HG02884 (cell line): ENCODE data around the gene HMCN2.

Experiments
- ATAC-seq: cut with Tn5 transposase; IDR thresholded peaks from one replicate; pipeline ENCODE4 v1.9.1; 2021; ENCODE audit warnings: mild to moderate bottlenecking, moderate library complexity; ENCODE audit not compliant: unreplicated experiment

Gene HMCN2

GRCh38 chr9:130405657-130406257, 140.2 kb downstream of the HMCN2 start:
- no peak for ATAC-seq

DNA sequence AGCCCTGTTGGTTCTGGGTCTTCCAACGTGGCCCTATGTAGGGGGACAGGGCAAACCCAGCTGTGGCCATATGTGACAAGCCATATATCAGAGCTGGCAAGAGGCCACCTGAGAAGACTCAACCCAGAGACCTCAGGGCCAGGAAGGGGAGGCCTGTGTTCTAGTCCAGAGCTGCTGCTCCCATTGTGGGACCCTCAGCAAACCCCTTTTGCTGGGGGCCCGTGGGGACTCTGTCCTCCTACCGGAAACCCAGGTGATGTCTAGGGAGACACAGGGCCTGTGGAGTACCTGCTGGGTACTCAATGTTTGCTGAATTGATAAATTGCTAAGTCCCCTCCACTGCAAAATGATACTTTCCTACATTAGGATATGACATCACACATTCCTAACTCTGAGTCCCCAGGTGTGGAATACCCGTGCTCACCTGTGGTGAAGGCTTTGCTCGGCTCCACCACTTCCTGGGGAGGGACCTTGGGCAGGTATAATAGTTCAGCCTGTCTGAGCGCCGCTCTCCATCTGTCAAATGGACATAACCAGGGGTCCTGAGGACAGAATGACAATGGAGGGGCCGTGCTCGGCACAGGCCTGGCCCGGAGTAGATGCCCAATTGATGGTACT, 140.8 kb downstream of the HMCN2 start:
- no peak for ATAC-seq

DNA sequence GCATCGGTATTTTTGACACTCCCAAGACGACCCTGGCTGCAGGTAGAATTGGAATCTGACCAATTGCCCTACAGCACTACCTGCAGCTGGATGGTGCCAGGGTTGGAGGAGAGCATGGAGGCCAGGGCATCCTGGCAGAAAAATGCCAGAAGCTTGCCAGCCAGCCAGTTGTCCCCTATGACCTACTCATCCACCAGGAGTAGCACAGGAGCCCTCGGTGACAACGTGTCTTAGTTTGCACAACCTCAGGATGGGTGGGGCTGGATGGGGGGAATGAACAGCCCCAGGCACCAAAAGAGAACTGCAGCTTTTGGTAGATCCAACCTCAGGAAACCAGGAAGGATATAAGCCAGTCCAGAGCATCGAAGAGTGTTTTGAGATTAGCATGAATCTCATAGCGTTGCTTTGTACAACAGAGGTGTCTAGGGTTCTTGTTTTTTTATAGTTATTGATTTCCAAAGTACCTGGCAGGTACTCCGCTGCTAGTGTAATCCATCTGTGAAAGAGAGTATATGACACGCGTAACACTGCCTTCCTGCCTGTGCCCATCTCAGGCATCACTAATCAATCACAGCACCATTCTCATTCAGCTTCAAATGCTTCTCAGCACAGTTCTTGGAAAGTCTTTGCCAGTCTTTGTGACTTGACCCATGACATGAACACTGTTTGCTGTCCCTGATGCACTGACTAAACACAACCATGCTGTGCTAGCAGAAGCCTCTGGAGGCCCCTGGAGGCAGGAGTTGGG, 142.5 kb downstream of the HMCN2 start:
- no peak for ATAC-seq

DNA sequence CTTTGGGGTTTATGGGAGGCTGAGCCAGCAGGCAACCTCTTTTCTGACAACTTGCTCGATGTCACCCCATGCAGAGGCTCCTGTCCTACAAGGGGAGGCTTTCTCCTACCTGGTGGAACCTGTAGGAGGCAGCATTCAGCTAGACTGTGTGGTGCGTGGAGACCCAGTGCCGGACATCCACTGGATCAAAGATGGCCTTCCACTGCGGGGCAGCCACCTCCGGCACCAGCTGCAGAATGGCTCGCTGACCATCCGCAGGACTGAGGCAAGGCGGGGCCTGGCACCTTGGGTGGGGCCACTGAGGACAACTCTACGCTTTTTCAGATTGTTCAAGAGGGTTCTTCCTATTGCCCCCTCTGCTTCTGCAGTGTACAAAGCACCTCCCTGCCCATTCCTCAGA, 143.1 kb downstream of the HMCN2 start:
- no peak for ATAC-seq

DNA sequence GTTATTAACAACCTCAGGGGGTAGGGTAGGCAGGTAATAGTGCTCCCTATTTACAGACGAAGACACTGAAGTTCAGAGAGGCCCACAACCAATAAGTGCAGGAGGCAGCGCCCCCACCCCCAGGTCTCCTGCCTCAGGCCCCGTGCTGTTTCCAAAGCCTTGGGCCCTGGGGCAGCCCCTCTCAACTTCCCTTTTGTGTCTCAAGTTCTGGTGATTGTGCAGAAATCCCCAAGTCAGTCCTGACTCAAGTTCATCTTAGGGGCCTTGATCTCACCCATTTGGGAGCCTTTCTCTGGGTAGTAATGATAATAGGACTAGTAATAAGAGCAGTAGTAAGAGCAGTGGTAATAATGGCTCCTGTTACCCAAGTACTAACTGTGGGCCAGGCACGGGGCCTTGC, 143.7 kb downstream of the HMCN2 start:
- ATAC-seq = no peak

DNA sequence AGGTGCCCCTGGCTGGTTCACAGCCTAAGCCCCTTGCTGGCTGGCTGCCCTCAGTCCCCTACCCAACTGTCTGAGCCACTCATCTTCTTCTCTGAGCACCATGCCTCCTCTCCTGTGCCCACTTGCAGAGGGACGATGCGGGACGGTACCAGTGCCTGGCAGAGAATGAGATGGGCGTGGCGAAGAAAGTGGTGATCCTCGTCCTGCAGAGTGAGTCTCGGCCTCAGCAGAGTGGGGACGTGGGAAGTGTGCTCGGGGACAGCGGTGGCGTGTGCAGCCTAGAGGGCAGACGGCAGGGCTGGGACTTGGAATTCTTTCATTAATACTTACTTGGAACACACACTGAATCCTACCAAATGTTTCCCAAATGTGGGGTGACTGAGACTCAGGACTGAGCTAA, 144.9 kb downstream of the HMCN2 start:
- ATAC-seq = no peak

GRCh38 chr9:130411566-130411915, 146.0 kb downstream of the HMCN2 start:
- ATAC-seq = no peak

DNA sequence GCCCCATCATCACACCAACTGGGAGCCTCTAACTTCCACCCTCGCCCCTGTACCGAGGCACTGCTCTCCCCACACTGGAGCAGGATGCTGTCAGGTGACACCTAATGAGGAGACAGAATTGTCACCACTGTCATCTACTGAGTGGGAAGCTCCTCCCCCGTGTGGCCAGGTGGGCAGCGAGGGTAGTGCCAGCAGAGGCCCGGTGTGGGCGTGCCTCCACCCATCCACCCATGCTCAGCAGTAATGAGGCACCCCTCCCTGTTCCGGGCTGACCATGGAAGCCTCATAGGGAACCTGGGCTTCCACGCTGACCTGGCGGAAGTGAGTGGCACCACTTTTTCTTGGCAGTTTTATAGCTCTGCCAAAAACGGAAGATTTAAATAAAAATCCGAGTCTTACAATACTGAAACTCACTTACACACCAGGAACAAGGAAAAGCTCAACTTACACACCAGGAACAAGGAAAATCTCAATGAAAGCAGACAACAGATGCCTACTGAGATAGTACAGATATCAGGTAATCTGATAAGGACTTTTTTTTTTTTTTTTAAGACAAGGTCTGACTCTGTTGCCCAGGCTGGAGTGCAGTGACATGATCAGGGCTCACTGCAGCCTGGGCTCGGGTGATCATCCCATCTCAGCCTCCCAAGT, 148.6 kb downstream of the HMCN2 start:
- ATAC-seq = no peak

- no peak for ATAC-seq
Measured at GRCh38 chr9:130414910-130415746, 149.6 kb downstream of the HMCN2 start.

DNA sequence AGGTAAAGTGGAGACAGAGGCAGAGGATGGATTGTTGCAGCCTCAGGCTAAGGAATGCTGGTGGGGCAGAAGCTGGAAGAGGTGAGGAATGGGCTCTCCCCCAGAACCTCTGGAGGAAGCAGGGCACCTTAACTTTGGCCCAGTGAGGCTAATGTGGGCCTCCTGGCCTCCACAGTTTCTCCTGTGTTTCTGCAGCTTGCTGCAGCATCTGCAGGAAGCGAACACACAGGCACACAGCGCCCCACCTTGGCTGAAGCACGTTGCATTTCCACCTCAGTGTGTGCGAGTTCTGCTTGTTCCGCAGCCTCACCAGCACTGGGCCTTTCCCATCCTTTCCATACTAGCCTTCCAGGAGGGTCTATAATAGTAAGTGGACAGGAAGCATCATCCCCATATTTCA, 152.0 kb downstream of the HMCN2 start:
- no peak for ATAC-seq

DNA sequence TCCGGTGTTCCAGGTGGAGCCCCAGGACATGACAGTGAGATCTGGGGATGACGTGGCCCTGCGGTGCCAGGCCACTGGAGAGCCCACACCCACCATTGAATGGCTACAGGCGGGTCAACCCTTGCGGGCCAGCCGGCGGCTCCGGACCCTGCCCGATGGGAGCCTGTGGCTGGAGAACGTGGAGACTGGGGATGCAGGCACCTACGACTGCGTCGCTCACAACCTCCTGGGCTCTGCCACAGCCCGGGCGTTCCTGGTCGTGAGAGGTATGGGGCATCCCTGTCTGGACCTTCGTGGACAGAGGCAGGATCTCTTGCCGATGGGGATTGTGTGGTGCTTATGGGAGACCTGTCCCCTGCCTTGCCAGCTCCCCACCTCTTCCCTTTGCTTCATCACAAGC, 153.2 kb downstream of the HMCN2 start:
- ATAC-seq = no peak

GRCh38 chr9:130419521-130420035, 154.0 kb downstream of the HMCN2 start:
- ATAC-seq = no peak

DNA sequence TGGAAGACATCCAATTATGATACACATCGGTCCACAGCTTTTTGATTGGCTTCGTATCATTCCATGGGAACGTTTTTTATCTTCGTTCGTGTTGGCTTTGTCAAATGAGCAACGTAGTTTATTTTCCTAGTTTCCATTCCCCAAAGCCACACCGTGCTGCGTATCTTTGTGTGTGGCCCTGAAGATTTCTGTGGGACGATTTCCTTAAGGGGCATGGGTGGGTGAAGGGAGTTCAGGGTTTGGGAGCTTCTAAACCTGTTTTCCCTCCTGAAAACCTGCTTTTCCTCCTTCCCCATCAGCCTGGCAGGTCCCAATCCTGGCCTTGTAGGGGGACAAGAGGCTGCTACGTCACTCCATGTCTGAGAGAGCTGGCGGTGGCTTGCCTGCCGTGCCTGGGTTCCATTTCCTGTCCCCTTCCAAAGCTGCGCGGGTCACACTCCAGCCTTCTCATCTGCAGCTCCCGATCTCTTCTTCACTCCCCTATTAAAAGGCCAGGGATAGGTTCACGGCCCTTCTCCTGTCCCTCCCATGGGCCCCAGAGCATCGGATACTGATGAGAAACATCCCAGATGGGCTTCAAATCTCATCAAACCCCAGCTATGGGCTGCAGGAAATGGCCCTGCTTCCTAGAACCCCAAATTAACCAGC, 155.7 kb downstream of the HMCN2 start:
- ATAC-seq = no peak

GRCh38 chr9:130421802-130422276, 156.3 kb downstream of the HMCN2 start:
- ATAC-seq = no peak

GRCh38 chr9:130422546-130422945, 157.0 kb downstream of the HMCN2 start:
- ATAC-seq = no peak

DNA sequence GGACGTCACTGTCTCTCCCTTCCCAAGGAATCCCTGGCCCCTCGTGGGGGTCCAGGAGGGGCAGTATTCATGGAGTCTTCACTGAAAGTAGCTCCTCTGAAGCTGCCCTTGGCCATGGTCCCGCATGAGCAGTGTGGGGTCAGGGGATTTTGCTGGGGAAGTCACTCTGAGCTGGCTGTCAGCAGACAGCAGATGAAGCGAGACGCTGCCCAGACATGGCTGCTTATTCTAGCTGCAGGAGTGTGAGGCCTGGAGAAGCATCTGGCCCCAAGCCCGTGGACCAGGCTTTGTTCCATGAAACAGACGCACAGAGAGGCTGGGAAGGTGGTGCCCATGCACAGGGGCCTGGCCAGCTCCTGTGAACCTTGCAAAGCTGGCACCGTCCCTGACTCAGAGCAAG, 157.7 kb downstream of the HMCN2 start:
- no peak for ATAC-seq

GRCh38 chr9:130424595-130425454, 159.3 kb downstream of the HMCN2 start:
- no peak for ATAC-seq

GRCh38 chr9:130425741-130426466, 160.3 kb downstream of the HMCN2 start:
- ATAC-seq = no peak

DNA sequence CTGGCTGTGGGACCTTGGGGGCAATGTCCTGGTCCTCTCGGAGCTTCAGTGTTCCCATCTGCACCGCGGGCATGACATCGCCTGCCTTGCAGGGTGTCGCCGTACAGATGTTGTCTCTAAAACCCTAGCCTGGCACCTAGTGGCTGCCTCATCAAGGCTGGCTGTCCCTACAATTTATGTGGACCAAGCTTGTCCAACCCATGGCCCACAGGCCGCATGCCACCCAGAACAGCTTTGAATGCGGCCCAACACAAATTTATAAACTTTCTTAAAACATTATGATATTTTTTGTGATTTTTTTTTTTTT, 160.9 kb downstream of the HMCN2 start:
- no peak for ATAC-seq
